Measurements from ENCODE around the gene INSIG1. TPM values are rescaled to one million over a fixed set of nuclear protein-coding genes. Genes with fewer than 3 reads are reported as not detected.

INSIG1 gene
- total RNA-seq, 4 donors from 2014 or later = 36.3 to 147 (median 100) TPM

GRCh38 chr7:155296006-155296787 lies 1.5 kb upstream of the INSIG1 start:
- peak overlapping the region; percentile 97 to 99 (median 98) for H3K27ac ChIP-seq
- peaks cover 0 to 18% (median 5%) of the 10 kb centered on the region in 4 donors for H3K4me1 ChIP-seq
- H3K4me3 ChIP-seq = peak overlapping the region in 3 of 4 donors; percentile 81 to 94 (median 92)
- no peaks in the 10 kb centered on the region for H3K9me3 ChIP-seq
- H3K27me3 ChIP-seq = no peaks in the 10 kb centered on the region
- peak in 1 of 3 donors; percentile 43 for DNase-seq
- no peaks in the 10 kb centered on the region for H3K36me3 ChIP-seq
- no peak for TF ChIP-seq POLR2A (IDR thresholded peaks at IDR 0.05)
- TF ChIP-seq, protein P1, sequence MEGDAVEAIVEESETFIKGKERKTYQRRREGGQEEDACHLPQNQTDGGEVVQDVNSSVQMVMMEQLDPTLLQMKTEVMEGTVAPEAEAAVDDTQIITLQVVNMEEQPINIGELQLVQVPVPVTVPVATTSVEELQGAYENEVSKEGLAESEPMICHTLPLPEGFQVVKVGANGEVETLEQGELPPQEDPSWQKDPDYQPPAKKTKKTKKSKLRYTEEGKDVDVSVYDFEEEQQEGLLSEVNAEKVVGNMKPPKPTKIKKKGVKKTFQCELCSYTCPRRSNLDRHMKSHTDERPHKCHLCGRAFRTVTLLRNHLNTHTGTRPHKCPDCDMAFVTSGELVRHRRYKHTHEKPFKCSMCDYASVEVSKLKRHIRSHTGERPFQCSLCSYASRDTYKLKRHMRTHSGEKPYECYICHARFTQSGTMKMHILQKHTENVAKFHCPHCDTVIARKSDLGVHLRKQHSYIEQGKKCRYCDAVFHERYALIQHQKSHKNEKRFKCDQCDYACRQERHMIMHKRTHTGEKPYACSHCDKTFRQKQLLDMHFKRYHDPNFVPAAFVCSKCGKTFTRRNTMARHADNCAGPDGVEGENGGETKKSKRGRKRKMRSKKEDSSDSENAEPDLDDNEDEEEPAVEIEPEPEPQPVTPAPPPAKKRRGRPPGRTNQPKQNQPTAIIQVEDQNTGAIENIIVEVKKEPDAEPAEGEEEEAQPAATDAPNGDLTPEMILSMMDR (IDR thresholded peaks at IDR 0.05) = no peak

DNA sequence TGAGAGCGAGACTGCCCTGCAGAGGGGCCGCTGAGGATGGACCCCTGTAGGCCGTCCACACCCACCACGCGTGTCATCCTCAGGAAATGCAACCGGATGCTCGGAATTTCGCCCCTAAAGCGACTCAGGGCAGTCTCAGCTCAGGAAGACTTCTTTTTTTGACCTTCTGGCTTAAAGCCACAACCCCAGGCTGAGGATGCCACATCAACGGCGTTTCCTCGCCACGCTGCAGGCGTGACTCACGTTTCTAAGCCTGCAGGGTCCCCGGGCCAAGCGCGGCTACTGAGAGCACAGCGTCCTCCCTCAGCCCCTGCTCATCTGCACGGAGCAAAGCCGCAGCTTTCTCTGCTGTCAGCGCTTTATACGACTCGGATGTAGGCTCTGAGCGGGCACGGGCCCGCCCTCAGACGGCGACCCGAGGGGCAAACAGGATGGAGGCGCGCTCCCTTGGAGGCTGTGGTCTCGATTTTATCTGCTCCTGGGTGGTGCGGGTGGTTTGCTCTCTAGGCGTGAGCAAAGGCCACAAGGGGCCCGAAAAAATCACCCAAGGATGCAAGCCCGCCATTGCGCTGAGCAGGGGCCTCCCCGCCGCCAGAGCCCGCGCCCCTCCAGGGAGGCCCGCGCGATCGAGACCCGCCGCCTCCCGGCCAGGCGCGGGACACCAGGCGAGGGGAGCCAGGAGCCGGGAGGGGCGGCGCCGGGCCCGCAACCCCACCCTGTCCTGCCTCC lies 726 bp upstream of the INSIG1 start:
- Histone ChIP-seq H3K9me3 (no peaks in the 10 kb centered on the region), H3K27ac (peak overlapping the region; percentile 97 to 99 (median 98)), H3K4me1 (peaks cover 0 to 16% (median 5%) of the 10 kb centered on the region in 4 donors), H3K4me3 (peak overlapping the region; percentile 81 to 96 (median 93)), H3K36me3 (peaks cover 0 to under 1% (median 0%) of the 10 kb centered on the region in 3 donors), H3K27me3 (no peaks in the 10 kb centered on the region)
- peak; percentile 62 to 85 (median 73) for DNase-seq
- peak in 1 of 2 donors; percentile 32 for TF ChIP-seq POLR2A (IDR thresholded peaks at IDR 0.05)
- TF ChIP-seq, protein P1 (IDR thresholded peaks at IDR 0.05) = peak in 5 of 6 experiments; percentile 31 to 71 (median 48)

- TF ChIP-seq POLR2A (IDR thresholded peaks at IDR 0.05) = no peak
- TF ChIP-seq, protein P1 (IDR thresholded peaks at IDR 0.05) = no peak
- peak overlapping the region; percentile 81 to 96 (median 93) for H3K4me3 ChIP-seq
- no peaks in the 10 kb centered on the region for H3K9me3 ChIP-seq
- no peaks in the 10 kb centered on the region for H3K27me3 ChIP-seq
- peaks cover 0 to 15% (median 0%) of the 10 kb centered on the region in 3 donors for H3K36me3 ChIP-seq
- H3K4me1 ChIP-seq = peaks cover 0 to 16% (median 5%) of the 10 kb centered on the region in 4 donors
- peak overlapping the region; percentile 97 to 99 (median 98) for H3K27ac ChIP-seq
- no peak for DNase-seq
Measured at GRCh38 chr7:155298288-155298833, 683 bp downstream of the INSIG1 start.

DNA sequence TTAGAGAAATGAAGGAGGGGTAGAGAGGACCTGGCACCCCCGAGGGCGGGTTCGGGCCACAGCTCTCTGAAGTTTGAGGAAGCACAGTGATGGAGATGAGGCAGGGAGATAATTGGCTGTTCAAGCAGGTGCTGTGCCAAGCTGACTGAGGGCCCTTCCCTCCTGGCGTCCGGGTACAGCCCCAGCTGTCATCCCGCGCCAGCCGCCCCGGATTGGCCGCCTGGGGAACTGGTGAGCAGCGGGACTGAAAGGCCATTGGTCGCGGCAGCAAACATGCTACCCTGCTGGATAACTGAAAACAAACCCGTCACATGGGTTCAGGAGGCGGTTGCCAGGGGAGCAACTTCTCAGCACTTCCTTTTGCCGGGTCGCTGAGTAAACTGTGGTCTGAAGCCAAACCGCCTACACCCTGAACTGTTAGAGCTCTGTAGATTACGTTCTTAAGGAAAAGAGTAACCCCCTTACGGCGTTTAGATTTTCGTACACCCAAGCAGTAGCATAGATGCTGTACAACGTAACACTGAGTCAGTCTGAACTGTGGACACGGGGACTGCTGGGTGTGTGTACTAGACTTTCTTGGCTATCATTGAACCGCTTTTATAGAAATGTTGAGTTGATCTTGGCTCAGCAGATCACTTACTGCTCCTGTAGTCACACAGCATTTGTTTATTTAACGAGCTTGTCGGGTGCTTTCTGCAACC lies 1.3 kb downstream of the INSIG1 start:
- H3K27ac ChIP-seq = peak overlapping the region; percentile 97 to 99 (median 98)

More for the DNA sequence above, 1.3 kb downstream of the INSIG1 start:
- Histone ChIP-seq H3K9me3 (no peaks in the 10 kb centered on the region), H3K4me3 (peak overlapping the region; percentile 81 to 96 (median 93)), H3K4me1 (peaks cover 0 to 16% (median 5%) of the 10 kb centered on the region in 4 donors), H3K27me3 (no peaks in the 10 kb centered on the region), H3K36me3 (peaks cover 0 to 21% (median 0%) of the 10 kb centered on the region in 3 donors)
- peak; percentile 96 to 99 (median 98) for DNase-seq
- TF ChIP-seq, protein P1 (IDR thresholded peaks at IDR 0.05) = peak in 1 of 6 experiments; percentile 17
- TF ChIP-seq POLR2A (IDR thresholded peaks at IDR 0.05) = peak; percentile 76 to 83

Measured in Peyer's patch (tissue), 4 donors.